H54 (cell line): ENCODE measurements around the gene HESX1.

Experiments used
- DNase-seq: peaks from one replicate; pipeline ENCODE4 v3.0.0; 2011; ENCODE audit warnings: low spot score, mixed read lengths; ENCODE audit not compliant: insufficient read length
- FAIRE-seq: peaks from 3 replicates; lab custom pipeline; 2011; peaks lifted over from hg19 to GRCh38; lab: Jason Lieb, UNC
- POLR2A ChIP-seq: IDR thresholded peaks from 2 replicates; pipeline ENCODE4 v1.6.1; 2011; ENCODE audit warnings: low read depth, mild to moderate bottlenecking, low read length

The HESX1 gene

GRCh38 chr3:57161915-57162314 lies 37.9 kb downstream of the HESX1 start:
- FAIRE-seq (no peak), DNase-seq (no peak)
- TF ChIP-seq POLR2A, result no peak

- no peak for FAIRE-seq
- no peak for TF ChIP-seq POLR2A
- DNase-seq, result no peak
Measured at GRCh38 chr3:57160765-57161538, 38.8 kb downstream of the HESX1 start.

- no peak for TF ChIP-seq POLR2A
- FAIRE-seq (no peak), DNase-seq (no peak)
Measured at GRCh38 chr3:57160076-57160764, 39.6 kb downstream of the HESX1 start.

- no peak for FAIRE-seq
- no peak for DNase-seq
- no peak for TF ChIP-seq POLR2A
Measured at GRCh38 chr3:57158813-57159738, 40.7 kb downstream of the HESX1 start.

- TF ChIP-seq POLR2A, result no peak
- DNase-seq (no peak), FAIRE-seq (no peak)
Measured at GRCh38 chr3:57158325-57158724, 41.5 kb downstream of the HESX1 start.

- FAIRE-seq (no peak), DNase-seq (no peak)
- TF ChIP-seq POLR2A, result no peak
Measured at GRCh38 chr3:57157545-57157944, 42.2 kb downstream of the HESX1 start.

- DNase-seq (no peak), FAIRE-seq (no peak)
- TF ChIP-seq POLR2A, result no peak
Measured at GRCh38 chr3:57155310-57155643, 44.5 kb downstream of the HESX1 start.

GRCh38 chr3:57154470-57155309 lies 45.1 kb downstream of the HESX1 start:
- FAIRE-seq, result no peak

GRCh38 chr3:57152151-57153143 lies 47.3 kb downstream of the HESX1 start:
- FAIRE-seq (no peak), DNase-seq (no peak)
- no peak for TF ChIP-seq POLR2A

More at GRCh38 chr3:57154470-57155309, 45.1 kb downstream of the HESX1 start:
- no peak for TF ChIP-seq POLR2A
- DNase-seq, result no peak

GRCh38 chr3:57151749-57152148 lies 48.0 kb downstream of the HESX1 start:
- FAIRE-seq, result no peak
- no peak for DNase-seq
- TF ChIP-seq POLR2A, result no peak

GRCh38 chr3:57151021-57151449 lies 48.7 kb downstream of the HESX1 start:
- no peak for FAIRE-seq
- no peak for DNase-seq
- no peak for TF ChIP-seq POLR2A

GRCh38 chr3:57150113-57150581 lies 49.6 kb downstream of the HESX1 start:
- FAIRE-seq (no peak), DNase-seq (no peak)
- no peak for TF ChIP-seq POLR2A
